ENCODE data around the gene TC2N.
"Not testable (repeated sequence)": the region's sequence is repeated elsewhere in the genome, so short reads cannot be mapped to it uniquely, and the experiment has no call there.

The TC2N gene

GRCh38 chr14:91755570-91756295, 111.6 kb downstream of the TC2N start:
- no peak for DNase-seq (ENCODE audit: low read depth in 2 of 3, low spot score in 2 of 3)

GRCh38 chr14:91754819-91755218, 112.5 kb downstream of the TC2N start:
- no peak for DNase-seq (ENCODE audit: low read depth in 2 of 3, low spot score in 2 of 3)

- DNase-seq (ENCODE audit: low read depth in 2 of 3, low spot score in 2 of 3) = no peak
Observed at GRCh38 chr14:91754185-91754584, 113.2 kb downstream of the TC2N start.

- no peak for DNase-seq (ENCODE audit: low read depth in 2 of 3, low spot score in 2 of 3)
Observed at GRCh38 chr14:91753501-91754128, 113.7 kb downstream of the TC2N start.

- no peak for DNase-seq (ENCODE audit: low read depth in 2 of 3, low spot score in 2 of 3)
Observed at GRCh38 chr14:91752961-91753360, 114.4 kb downstream of the TC2N start.

- DNase-seq (ENCODE audit: low read depth in 2 of 3, low spot score in 2 of 3) = no peak
Observed at GRCh38 chr14:91751719-91752118, 115.6 kb downstream of the TC2N start.

- no peak for DNase-seq (ENCODE audit: low read depth in 2 of 3, low spot score in 2 of 3)
Observed at GRCh38 chr14:91750634-91751198, 116.6 kb downstream of the TC2N start.

GRCh38 chr14:91749868-91750267, 117.5 kb downstream of the TC2N start:
- no peak for DNase-seq (ENCODE audit: low read depth in 2 of 3, low spot score in 2 of 3)

GRCh38 chr14:91748049-91748448, 119.3 kb downstream of the TC2N start:
- no peak for DNase-seq (ENCODE audit: low read depth in 2 of 3, low spot score in 2 of 3)

GRCh38 chr14:91745344-91745743, 122.0 kb downstream of the TC2N start:
- no peak for DNase-seq (ENCODE audit: low read depth in 2 of 3, low spot score in 2 of 3)

- DNase-seq (ENCODE audit: low read depth in 2 of 3, low spot score in 2 of 3) = no peak
Observed at GRCh38 chr14:91744068-91744480, 123.3 kb downstream of the TC2N start.

GRCh38 chr14:91743305-91743653, 124.1 kb downstream of the TC2N start:
- no peak for DNase-seq (ENCODE audit: low read depth in 2 of 3, low spot score in 2 of 3)

- no peak for DNase-seq (ENCODE audit: low read depth in 2 of 3, low spot score in 2 of 3)
Observed at GRCh38 chr14:91742621-91743304, 124.6 kb downstream of the TC2N start.

- not testable (repeated sequence) for DNase-seq (ENCODE audit: low read depth in 2 of 3, low spot score in 2 of 3)
Observed at GRCh38 chr14:91739867-91740266, 127.5 kb downstream of the TC2N start.

- DNase-seq (ENCODE audit: low read depth in 2 of 3, low spot score in 2 of 3) = no peak
Observed at GRCh38 chr14:91737619-91738018, 129.7 kb downstream of the TC2N start.

GRCh38 chr14:91732859-91733477, 134.4 kb downstream of the TC2N start:
- DNase-seq (ENCODE audit: low read depth in 2 of 3, low spot score in 2 of 3) = no peak

- no peak for DNase-seq (ENCODE audit: low read depth in 2 of 3, low spot score in 2 of 3)
Observed at GRCh38 chr14:91732439-91732838, 134.9 kb downstream of the TC2N start.

- no peak for DNase-seq (ENCODE audit: low read depth in 2 of 3, low spot score in 2 of 3)
Observed at GRCh38 chr14:91731986-91732385, 135.3 kb downstream of the TC2N start, which contains the start of gene CATSPERB. CATSPERB (minus strand) TSS chr14:91732086; CDS start chr14:91729479, 2,607 bp downstream.

GRCh38 chr14:91731018-91731417, 136.3 kb downstream of the TC2N start:
- no peak for DNase-seq (ENCODE audit: low read depth in 2 of 3, low spot score in 2 of 3)

GRCh38 chr14:91729756-91730155, 137.6 kb downstream of the TC2N start:
- no peak for DNase-seq (ENCODE audit: low read depth in 2 of 3, low spot score in 2 of 3)
